SU-DHL-6 (cell line): ENCODE measurements around the gene GPRC6A.

Source experiments
- CTCF ChIP-seq: fragments of 200-600 bp; sonication (generic); IDR thresholded peaks from one replicate; pipeline ENCODE4 v1.5.1; 2017; ENCODE audit warnings: antibody characterized with exemption, mild to moderate bottlenecking, low read length, moderate library complexity; ENCODE audit not compliant: insufficient read depth, poor library complexity, severe bottlenecking
- EZH2phosphoT487 ChIP-seq: fragments of 200-600 bp; sonication (generic), shearing (Covaris generic); conservative IDR thresholded peaks from 2 replicates; pipeline ENCODE4 v1.6.1; 2018; ENCODE audit warnings: mild to moderate bottlenecking, antibody characterized with exemption, low read length, moderate library complexity, mixed read lengths

- no peak for TF ChIP-seq CTCF
- TF ChIP-seq EZH2phosphoT487: no peak
Observed at GRCh38 chr6:116762235-116762634, 66.6 kb downstream of the GPRC6A start.
